GM12872 (cell line): ENCODE measurements around the gene SLC23A3.

ENCODE experiments used
- TF ChIP-seq, protein P1 (sequence below): IDR thresholded peaks from 3 replicates; pipeline ENCODE4 v1.5.1; 2011; ENCODE audit warnings: low read depth, mild to moderate bottlenecking, low read length, moderate library complexity; ENCODE audit not compliant: insufficient read depth

SLC23A3 gene

DNA sequence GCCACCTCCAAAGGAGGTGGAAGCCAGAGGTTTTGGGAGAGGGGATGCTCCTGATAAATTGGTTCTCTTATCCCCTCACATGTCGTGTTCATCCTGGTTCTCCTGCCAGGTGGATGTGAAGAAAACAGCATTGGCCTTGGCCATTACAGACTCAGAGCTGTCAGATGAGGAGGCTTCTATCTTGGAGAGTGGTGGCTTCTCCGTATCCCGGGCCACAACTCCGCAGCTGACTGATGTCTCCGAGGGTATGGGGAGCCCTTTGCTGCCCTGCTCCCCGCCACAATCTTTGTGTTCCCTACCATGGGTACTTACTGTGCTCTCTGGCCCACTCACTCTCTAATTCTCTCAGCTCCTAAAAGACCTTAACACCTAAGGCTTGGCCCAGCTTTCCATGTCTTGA, 11.7 kb upstream of the SLC23A3 start:
- TF ChIP-seq, protein P1, sequence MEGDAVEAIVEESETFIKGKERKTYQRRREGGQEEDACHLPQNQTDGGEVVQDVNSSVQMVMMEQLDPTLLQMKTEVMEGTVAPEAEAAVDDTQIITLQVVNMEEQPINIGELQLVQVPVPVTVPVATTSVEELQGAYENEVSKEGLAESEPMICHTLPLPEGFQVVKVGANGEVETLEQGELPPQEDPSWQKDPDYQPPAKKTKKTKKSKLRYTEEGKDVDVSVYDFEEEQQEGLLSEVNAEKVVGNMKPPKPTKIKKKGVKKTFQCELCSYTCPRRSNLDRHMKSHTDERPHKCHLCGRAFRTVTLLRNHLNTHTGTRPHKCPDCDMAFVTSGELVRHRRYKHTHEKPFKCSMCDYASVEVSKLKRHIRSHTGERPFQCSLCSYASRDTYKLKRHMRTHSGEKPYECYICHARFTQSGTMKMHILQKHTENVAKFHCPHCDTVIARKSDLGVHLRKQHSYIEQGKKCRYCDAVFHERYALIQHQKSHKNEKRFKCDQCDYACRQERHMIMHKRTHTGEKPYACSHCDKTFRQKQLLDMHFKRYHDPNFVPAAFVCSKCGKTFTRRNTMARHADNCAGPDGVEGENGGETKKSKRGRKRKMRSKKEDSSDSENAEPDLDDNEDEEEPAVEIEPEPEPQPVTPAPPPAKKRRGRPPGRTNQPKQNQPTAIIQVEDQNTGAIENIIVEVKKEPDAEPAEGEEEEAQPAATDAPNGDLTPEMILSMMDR, result no peak

DNA sequence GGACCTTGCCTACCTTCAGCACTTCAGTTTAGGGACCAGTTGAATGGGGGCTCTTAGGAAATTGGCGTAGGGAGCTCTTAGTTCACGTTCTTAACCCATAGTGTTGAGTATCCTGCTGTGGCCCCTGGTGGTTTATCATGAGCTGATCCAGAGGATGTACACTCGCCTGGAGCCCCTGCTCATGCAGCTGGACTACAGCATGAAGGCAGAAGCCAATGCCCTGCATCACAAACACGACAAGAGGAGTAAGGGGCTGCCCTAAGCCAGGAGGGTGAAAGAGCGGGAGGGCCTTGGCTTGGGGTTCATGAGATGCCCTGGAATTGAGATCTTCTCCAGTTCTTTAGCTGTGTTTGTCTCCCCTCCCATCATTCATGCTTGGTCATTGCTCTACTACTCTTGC, 11.1 kb upstream of the SLC23A3 start:
- TF ChIP-seq, protein P1, result no peak

DNA sequence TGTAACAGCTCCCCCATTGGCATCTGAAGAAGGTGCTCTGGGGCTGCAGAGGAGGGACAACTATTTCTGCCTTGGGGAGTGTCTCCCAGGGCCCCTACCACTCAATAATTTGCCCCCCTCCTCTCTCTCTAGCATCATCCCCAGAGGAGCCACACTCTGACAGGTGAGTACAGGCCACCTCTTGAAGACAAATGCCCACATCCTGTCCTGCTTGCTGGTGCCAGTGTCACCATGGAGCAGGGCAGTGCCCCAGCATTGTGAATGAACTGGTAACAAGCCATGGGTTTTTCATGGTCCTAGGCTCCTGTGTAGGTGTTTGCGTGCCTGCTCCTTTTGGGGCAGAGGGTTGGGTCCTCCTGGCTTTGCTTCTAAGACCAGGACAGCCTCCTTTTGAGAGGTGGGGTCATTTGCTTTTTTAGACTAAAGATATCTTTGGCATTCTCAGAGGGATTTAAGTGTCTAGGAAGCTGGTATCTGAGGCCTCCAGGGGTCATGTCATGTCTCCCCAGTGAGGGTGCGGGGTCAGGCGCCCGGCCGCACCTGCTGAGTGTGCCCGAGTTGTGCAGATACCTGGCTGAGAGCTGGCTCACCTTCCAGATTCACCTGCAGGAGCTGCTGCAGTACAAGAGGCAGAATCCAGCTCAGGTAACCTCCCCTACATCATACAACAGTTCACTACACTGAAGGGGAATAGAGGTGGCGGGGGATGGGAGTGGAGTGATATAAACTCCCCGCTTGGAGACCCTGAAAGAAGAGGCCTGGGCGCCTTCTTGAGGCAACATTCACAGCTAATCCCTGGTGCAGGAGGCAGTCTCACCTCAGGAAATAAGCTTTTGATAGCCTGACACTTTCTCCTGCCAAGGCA, 10.0 kb upstream of the SLC23A3 start:
- TF ChIP-seq, protein P1, result no peak

DNA sequence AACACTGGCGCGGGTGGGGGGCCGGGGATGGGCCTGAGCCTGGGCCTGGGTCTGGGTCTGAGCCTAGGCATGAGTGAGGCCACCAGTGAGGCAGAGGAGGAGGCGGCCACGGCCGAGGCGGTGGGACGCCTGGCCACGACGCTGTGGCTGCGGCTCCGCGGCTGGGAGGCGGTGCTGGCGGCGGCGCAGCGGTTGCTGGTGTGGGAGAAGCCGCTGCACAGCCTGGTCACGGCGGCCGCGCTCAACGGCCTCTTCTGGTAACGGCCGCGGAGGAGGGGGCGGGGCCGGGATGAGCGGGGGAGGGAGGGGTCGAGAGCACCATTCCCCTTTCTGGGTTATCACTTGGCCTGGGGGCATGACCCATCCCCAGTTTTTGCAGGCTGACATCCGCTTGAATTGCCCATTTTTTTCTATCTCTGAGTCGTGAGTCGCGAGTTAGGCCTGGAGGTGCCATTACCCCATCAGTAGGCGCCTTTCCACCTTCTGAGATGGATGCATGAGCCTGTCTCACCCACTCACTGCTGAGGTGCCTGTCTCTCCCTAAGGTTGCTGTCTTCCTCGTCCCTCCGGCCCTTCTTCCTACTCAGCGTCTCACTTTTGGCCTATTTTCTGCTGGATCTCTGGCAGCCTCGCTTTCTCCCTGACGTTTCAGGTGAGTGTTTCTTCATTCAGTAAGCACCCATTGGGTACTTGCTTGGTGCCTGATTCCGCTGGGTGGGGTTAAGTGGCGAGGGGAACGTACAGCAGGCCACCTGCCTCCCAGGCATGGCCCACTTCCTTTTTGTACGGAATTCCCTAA, 8.7 kb upstream of the SLC23A3 start:
- TF ChIP-seq, protein P1, result no peak

DNA sequence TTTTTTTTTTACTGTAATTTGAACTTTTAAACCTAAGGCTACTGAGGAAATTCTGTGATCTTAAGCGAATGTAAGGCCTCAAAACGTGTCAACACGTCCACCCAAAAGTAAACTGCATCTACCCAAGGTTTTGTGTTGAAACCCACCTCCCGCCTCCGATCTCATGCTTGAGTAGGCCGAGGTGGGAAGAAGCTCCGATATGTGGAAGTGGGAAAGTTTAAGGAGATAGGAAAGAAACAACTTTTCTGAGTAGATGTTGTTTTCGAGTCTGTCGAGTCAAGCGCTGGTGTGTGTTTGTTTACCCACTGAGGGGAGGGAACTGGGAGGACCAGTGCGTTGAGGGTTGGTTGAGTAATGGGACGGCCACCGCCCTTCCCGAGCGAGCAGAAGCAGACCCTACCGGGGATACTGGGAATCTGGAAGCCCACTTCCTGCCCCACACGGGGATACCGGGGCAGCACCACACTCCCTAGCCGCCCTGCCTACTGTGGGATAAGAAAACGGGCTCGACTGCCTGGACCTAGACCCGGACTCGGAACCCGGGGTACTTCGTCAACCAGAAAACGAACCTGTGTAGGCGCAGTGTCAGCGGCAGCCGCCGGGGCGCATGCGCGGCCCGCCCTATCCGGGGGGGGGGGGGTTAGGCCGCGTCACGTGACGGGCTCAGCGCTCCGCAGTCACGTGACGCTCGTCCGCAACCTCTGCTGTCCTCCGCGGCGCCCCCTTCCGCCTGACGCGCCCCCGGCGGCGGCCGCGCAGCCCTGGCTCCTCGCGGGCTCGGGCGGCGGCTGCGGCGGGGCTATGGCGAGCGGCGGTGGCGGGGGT, 7.9 kb upstream of the SLC23A3 start, which contains the start of gene RETREG2:
Gene RETREG2 (plus strand): TSS at position 724 of the 825 bp plus-strand sequence. CDS start 78 bp downstream, at position 802.
- TF ChIP-seq, protein P1, result peak; percentile 34; the same call in 1 of the 3 replicates

DNA sequence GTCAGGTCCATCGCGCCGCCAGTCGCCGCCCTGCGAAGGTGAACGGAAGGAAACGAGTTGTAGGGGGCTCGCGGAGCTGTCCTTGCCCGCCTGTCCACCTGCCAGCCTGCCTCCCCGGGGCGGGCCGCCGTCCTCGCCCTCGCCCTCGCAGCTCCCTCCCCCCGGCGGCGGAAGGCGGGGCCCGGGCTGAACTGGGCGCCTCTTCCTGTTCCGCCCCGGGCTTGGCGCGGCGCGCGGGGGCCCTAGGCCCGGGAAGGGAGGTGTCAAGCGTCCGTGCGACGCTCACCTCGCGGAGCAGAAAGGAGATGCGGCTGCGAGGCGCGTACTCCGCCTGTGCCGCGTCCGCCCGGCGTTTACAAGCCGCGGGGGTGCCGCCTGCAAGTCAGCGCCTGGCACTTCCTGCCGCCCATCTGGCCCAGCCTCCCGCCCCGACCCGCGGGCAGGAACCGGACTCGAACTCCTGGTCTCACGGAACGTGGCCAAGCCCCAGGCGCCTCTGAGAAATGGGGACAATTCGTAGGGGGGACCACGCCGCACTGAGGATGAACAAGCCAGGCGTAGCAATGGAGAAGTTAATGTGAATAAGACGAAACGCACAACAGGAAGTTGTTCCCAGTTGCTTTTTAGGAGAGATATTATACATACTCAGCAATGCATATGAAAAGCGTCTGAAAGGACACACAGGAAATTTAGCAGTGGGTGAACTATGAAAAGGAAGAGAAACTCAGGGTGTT, 7.2 kb upstream of the SLC23A3 start, which contains the start of gene CNPPD1:
Gene CNPPD1 (minus strand): TSS at position 108 of the 734 bp plus-strand sequence. CDS start 97 bp downstream, at position 11.
- TF ChIP-seq, protein P1, result no peak
